Measurements from ENCODE around the gene GOSR1. TPM values are rescaled to one million over a fixed set of nuclear protein-coding genes. Genes with fewer than 3 reads are reported as not detected.
"Not testable (repeated sequence)": the region's sequence is repeated elsewhere in the genome, so short reads cannot be mapped to it uniquely, and the experiment has no call there.

Gene GOSR1
- total RNA-seq, 2 donors from 2014 or later, result 39.5 to 48.9 TPM

GRCh38 chr17:30520436-30520835 is 43.2 kb downstream of the GOSR1 start:
- intact Hi-C loops (cut with DNase I), result no loop called here
- Histone ChIP-seq H3K4me1 (replicated peaks) (no peaks in the 10 kb centered on the region), H3K36me3 (no peaks in the 10 kb centered on the region), H3K4me3 (no peak overlapping the region), H3K9me3 (no peaks in the 10 kb centered on the region), H3K27ac (no peak overlapping the region), H3K27me3 (replicated peaks; ENCODE audit: insufficient read depth) (no peaks in the 10 kb centered on the region)
- 41% methylated on average over 2 of the region's 2 CpGs for WGBS
- TF ChIP-seq POLR2AphosphoS5 (IDR thresholded peaks at IDR 0.05), result no peak
- no peak for TF ChIP-seq POLR2A (IDR thresholded peaks at IDR 0.05)
- no peak for DNase-seq (ENCODE audit: low spot score)

- no peaks in the 10 kb centered on the region for H3K4me1 ChIP-seq (replicated peaks)
- no peak overlapping the region for H3K4me3 ChIP-seq
- no peaks in the 10 kb centered on the region for H3K27me3 ChIP-seq (replicated peaks; ENCODE audit: insufficient read depth)
- 100% methylated on average over 1 of the region's 1 CpG for WGBS
- no peaks in the 10 kb centered on the region for H3K9me3 ChIP-seq
- DNase-seq (ENCODE audit: low spot score), result no peak
- intact Hi-C loops (cut with DNase I), result no loop called here
- no peaks in the 10 kb centered on the region for H3K36me3 ChIP-seq
- TF ChIP-seq POLR2AphosphoS5 (IDR thresholded peaks at IDR 0.05) (no peak), POLR2A (IDR thresholded peaks at IDR 0.05) (no peak), CTCF (IDR thresholded peaks at IDR 0.05) (no peak)
- no peak overlapping the region for H3K27ac ChIP-seq
Measured at GRCh38 chr17:30520882-30521281, 43.7 kb downstream of the GOSR1 start.

GRCh38 chr17:30521766-30522165 is 44.6 kb downstream of the GOSR1 start:
- WGBS, result 92% methylated on average over 7 of the region's 7 CpGs
- Histone ChIP-seq H3K36me3 (no peaks in the 10 kb centered on the region), H3K4me3 (no peak overlapping the region), H3K27me3 (replicated peaks; ENCODE audit: insufficient read depth) (no peaks in the 10 kb centered on the region), H3K4me1 (replicated peaks) (no peaks in the 10 kb centered on the region), H3K27ac (no peak overlapping the region), H3K9me3 (no peaks in the 10 kb centered on the region)
- no peak for DNase-seq (ENCODE audit: low spot score)
- no peak for TF ChIP-seq POLR2AphosphoS5 (IDR thresholded peaks at IDR 0.05)
- TF ChIP-seq POLR2A (IDR thresholded peaks at IDR 0.05), result no peak
- TF ChIP-seq CTCF (IDR thresholded peaks at IDR 0.05), result no peak
- intact Hi-C loops (cut with DNase I), result no loop called here

- DNase-seq (ENCODE audit: low spot score); H3K27ac ChIP-seq; H3K27me3 ChIP-seq (replicated peaks; ENCODE audit: insufficient read depth); intact Hi-C loops (cut with DNase I); H3K9me3 ChIP-seq; H3K36me3 ChIP-seq; H3K4me3 ChIP-seq; H3K4me1 ChIP-seq (replicated peaks): not testable (repeated sequence)
- 99% methylated on average over 23 of the region's 35 CpGs for WGBS
Measured at GRCh38 chr17:30523236-30523635, 46.0 kb downstream of the GOSR1 start.

- no peaks in the 10 kb centered on the region for H3K4me1 ChIP-seq (replicated peaks)
- peak; percentile 25 for DNase-seq (ENCODE audit: low spot score)
- H3K9me3 ChIP-seq, result no peaks in the 10 kb centered on the region
- H3K4me3 ChIP-seq, result no peak overlapping the region
- peak; percentile 58 for TF ChIP-seq POLR2AphosphoS5 (IDR thresholded peaks at IDR 0.05)
- TF ChIP-seq POLR2A (IDR thresholded peaks at IDR 0.05), result no peak
- TF ChIP-seq CTCF (IDR thresholded peaks at IDR 0.05), result no peak
- intact Hi-C loops (cut with DNase I), result no loop called here
- 20% methylated on average over 3 of the region's 3 CpGs for whole genome bisulfite sequencing
- H3K27ac ChIP-seq, result no peak overlapping the region
- no peaks in the 10 kb centered on the region for H3K27me3 ChIP-seq (replicated peaks; ENCODE audit: insufficient read depth)
- no peaks in the 10 kb centered on the region for H3K36me3 ChIP-seq
Measured at GRCh38 chr17:30524847-30525246, 47.6 kb downstream of the GOSR1 start.

- no peak for DNase-seq (ENCODE audit: low spot score)
- intact Hi-C loops (cut with DNase I), result no loop called here
- no peaks in the 10 kb centered on the region for H3K4me1 ChIP-seq (replicated peaks)
- H3K9me3 ChIP-seq, result no peaks in the 10 kb centered on the region
- no peaks in the 10 kb centered on the region for H3K27me3 ChIP-seq (replicated peaks; ENCODE audit: insufficient read depth)
- H3K4me3 ChIP-seq, result no peak overlapping the region
- H3K27ac ChIP-seq, result no peak overlapping the region
- 100% methylated on average over 2 of the region's 2 CpGs for WGBS
- TF ChIP-seq POLR2A (IDR thresholded peaks at IDR 0.05) (no peak), CTCF (IDR thresholded peaks at IDR 0.05) (no peak), POLR2AphosphoS5 (IDR thresholded peaks at IDR 0.05) (no peak)
- no peaks in the 10 kb centered on the region for H3K36me3 ChIP-seq
Measured at GRCh38 chr17:30526401-30526800, 49.2 kb downstream of the GOSR1 start.

GRCh38 chr17:30528701-30529100 is 51.5 kb downstream of the GOSR1 start:
- H3K9me3 ChIP-seq; H3K4me3 ChIP-seq; DNase-seq (ENCODE audit: low spot score); intact Hi-C loops (cut with DNase I); H3K4me1 ChIP-seq (replicated peaks); H3K27me3 ChIP-seq (replicated peaks; ENCODE audit: insufficient read depth); H3K36me3 ChIP-seq; H3K27ac ChIP-seq: not testable (repeated sequence)
- 91% methylated on average over 5 of the region's 5 CpGs for WGBS

Measured in prostate gland (tissue), 2 donors.